HepG2 (cell line): ENCODE results near the gene RANBP3. TPM values are rescaled to one million over a fixed set of nuclear protein-coding genes. Genes with fewer than 3 reads are reported as not detected.

ENCODE experiments used
- FOXP1 ChIP-seq, 2 experiments: fragments of 450-650 bp in 1 of 2; IDR thresholded peaks; 2 replicates each; pipeline ENCODE4 v1.6.1; 2017 to 2018; ENCODE audit warnings: antibody characterized with exemption in 1 of 2
- HOXA5 ChIP-seq: sonication (generic); formaldehyde crosslinking; IDR thresholded peaks from 2 replicates; pipeline ENCODE4 v1.4.0; 2020; ENCODE audit warnings: missing genetic modification reagents
- KDM2A ChIP-seq: sonication (generic); formaldehyde crosslinking; IDR thresholded peaks from 2 replicates; pipeline ENCODE4 v1.4.0; 2020; ENCODE audit warnings: low read depth, missing genetic modification reagents, borderline replicate concordance
- KMT2B ChIP-seq: IDR thresholded peaks from 2 replicates; pipeline ENCODE4 v1.6.1; 2016; ENCODE audit warnings: missing genetic modification reagents, missing compliant biosample characterization
- PHB2 ChIP-seq: fragments of 450-650 bp; IDR thresholded peaks from 2 replicates; pipeline ENCODE4 v1.6.1; 2018; ENCODE audit not compliant: partially characterized antibody
- POLR2AphosphoS2 ChIP-seq: IDR thresholded peaks from 2 replicates; pipeline ENCODE4 v1.6.1; 2011; ENCODE audit warnings: low read depth, low read length, improper control_type of control experiment
- ZBTB25 ChIP-seq: IDR thresholded peaks from 2 replicates; pipeline ENCODE4 v1.6.1; 2018; ENCODE audit warnings: missing genetic modification reagents
- ZFP82 ChIP-seq: sonication (generic); formaldehyde crosslinking; IDR thresholded peaks from 2 replicates; pipeline ENCODE4 v1.5.1; 2020; ENCODE audit warnings: mild to moderate bottlenecking, missing genetic modification reagents, borderline replicate concordance
- ZNF382 ChIP-seq: sonication (generic); formaldehyde crosslinking; IDR thresholded peaks from 2 replicates; pipeline ENCODE4 v1.5.0; 2020; ENCODE audit warnings: missing genetic modification reagents, mild to moderate bottlenecking, borderline replicate concordance
- ZNF720 ChIP-seq: sonication (generic); formaldehyde crosslinking; IDR thresholded peaks from 2 replicates; pipeline ENCODE4 v1.4.0; 2020; ENCODE audit warnings: missing genetic modification reagents
- polyA plus RNA-seq, 8 experiments: library from polyadenylated mRNA; depleted of rRNA in 3 of 8; stranded (reverse) in 7 of 8; unstranded in 1 of 8; fragments of >200 nt; fragmentation: Illumina TruSeq in 4 of 8; extraction: Trizol in 4 of 8; gene quantifications; 2 replicates each; pipeline versions ENCODE4 v1.2.1 to v1.2.3, GENCODE V29; 2011 to 2016; ENCODE audit warnings: low read depth in 4 of 8, missing spikeins in 1 of 8, mixed read lengths in 1 of 8; ENCODE audit not compliant: insufficient read depth in 1 of 8
- total RNA-seq, 5 experiments: library from RNA; depleted of rRNA; stranded (reverse); fragments of >200 nt; fragmentation: Illumina TruSeq; extraction: Trizol; gene quantifications; 2 replicates each; pipeline ENCODE4 v1.2.3, GENCODE V29; 2016; ENCODE audit warnings: low read depth in 1 of 5
- TF ChIP-seq, protein P1 (sequence below): sonication (generic); formaldehyde crosslinking; IDR thresholded peaks from 2 replicates; pipeline ENCODE4 v1.4.0; 2020; ENCODE audit warnings: mild to moderate bottlenecking, missing genetic modification reagents, borderline replicate concordance
- TF ChIP-seq, protein P2 (sequence below): sonication (generic); formaldehyde crosslinking; IDR thresholded peaks from 2 replicates; pipeline ENCODE4 v1.5.0; 2020; ENCODE audit warnings: mild to moderate bottlenecking, missing genetic modification reagents, borderline replicate concordance
- TF ChIP-seq, protein P3 (sequence below): sonication (generic); formaldehyde crosslinking; IDR thresholded peaks from 2 replicates; pipeline ENCODE4 v1.5.0; 2020; ENCODE audit warnings: mild to moderate bottlenecking, missing genetic modification reagents, borderline replicate concordance

The RANBP3 gene
- total and polyA plus RNA-seq, 2 of the 13 experiments (the other 11 are each of a cell fraction or from before 2014, with no cell fraction given): 39.5 to 149 TPM

- TF ChIP-seq, protein P1, sequence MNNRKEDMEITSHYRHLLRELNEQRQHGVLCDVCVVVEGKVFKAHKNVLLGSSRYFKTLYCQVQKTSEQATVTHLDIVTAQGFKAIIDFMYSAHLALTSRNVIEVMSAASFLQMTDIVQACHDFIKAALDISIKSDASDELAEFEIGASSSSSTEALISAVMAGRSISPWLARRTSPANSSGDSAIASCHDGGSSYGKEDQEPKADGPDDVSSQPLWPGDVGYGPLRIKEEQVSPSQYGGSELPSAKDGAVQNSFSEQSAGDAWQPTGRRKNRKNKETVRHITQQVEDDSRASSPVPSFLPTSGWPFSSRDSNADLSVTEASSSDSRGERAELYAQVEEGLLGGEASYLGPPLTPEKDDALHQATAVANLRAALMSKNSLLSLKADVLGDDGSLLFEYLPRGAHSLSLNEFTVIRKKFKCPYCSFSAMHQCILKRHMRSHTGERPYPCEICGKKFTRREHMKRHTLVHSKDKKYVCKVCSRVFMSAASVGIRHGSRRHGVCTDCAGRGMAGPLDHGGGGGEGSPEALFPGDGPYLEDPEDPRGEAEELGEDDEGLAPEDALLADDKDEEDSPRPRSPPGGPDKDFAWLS (CRISPR knock-in tag): no peak
- TF ChIP-seq PHB2 (no peak), HOXA5 (CRISPR knock-in tag) (no peak), ZNF382 (CRISPR knock-in tag) (no peak), FOXP1 (IDR thresholded peaks at IDR 0.05) (no peak), FOXP1 (CRISPR knock-in tag; IDR thresholded peaks at IDR 0.05) (peak; percentile 72), POLR2AphosphoS2 (no peak), ZFP82 (CRISPR knock-in tag) (no peak), ZBTB25 (CRISPR knock-in tag) (peak; percentile 40; the same call in 1 of the 2 replicates), ZNF720 (CRISPR knock-in tag) (no peak), KMT2B (CRISPR knock-in tag) (no peak), KDM2A (peak; percentile 29; the same call in 1 of the 2 replicates)
- TF ChIP-seq, protein P2, sequence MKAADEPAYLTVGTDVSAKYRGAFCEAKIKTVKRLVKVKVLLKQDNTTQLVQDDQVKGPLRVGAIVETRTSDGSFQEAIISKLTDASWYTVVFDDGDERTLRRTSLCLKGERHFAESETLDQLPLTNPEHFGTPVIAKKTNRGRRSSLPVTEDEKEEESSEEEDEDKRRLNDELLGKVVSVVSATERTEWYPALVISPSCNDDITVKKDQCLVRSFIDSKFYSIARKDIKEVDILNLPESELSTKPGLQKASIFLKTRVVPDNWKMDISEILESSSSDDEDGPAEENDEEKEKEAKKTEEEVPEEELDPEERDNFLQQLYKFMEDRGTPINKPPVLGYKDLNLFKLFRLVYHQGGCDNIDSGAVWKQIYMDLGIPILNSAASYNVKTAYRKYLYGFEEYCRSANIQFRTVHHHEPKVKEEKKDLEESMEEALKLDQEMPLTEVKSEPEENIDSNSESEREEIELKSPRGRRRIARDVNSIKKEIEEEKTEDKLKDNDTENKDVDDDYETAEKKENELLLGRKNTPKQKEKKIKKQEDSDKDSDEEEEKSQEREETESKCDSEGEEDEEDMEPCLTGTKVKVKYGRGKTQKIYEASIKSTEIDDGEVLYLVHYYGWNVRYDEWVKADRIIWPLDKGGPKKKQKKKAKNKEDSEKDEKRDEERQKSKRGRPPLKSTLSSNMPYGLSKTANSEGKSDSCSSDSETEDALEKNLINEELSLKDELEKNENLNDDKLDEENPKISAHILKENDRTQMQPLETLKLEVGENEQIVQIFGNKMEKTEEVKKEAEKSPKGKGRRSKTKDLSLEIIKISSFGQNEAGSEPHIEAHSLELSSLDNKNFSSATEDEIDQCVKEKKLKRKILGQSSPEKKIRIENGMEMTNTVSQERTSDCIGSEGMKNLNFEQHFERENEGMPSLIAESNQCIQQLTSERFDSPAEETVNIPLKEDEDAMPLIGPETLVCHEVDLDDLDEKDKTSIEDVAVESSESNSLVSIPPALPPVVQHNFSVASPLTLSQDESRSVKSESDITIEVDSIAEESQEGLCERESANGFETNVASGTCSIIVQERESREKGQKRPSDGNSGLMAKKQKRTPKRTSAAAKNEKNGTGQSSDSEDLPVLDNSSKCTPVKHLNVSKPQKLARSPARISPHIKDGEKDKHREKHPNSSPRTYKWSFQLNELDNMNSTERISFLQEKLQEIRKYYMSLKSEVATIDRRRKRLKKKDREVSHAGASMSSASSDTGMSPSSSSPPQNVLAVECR (CRISPR knock-in tag): peak; percentile 47; the same call in 1 of the 2 replicates
- TF ChIP-seq, protein P3, sequence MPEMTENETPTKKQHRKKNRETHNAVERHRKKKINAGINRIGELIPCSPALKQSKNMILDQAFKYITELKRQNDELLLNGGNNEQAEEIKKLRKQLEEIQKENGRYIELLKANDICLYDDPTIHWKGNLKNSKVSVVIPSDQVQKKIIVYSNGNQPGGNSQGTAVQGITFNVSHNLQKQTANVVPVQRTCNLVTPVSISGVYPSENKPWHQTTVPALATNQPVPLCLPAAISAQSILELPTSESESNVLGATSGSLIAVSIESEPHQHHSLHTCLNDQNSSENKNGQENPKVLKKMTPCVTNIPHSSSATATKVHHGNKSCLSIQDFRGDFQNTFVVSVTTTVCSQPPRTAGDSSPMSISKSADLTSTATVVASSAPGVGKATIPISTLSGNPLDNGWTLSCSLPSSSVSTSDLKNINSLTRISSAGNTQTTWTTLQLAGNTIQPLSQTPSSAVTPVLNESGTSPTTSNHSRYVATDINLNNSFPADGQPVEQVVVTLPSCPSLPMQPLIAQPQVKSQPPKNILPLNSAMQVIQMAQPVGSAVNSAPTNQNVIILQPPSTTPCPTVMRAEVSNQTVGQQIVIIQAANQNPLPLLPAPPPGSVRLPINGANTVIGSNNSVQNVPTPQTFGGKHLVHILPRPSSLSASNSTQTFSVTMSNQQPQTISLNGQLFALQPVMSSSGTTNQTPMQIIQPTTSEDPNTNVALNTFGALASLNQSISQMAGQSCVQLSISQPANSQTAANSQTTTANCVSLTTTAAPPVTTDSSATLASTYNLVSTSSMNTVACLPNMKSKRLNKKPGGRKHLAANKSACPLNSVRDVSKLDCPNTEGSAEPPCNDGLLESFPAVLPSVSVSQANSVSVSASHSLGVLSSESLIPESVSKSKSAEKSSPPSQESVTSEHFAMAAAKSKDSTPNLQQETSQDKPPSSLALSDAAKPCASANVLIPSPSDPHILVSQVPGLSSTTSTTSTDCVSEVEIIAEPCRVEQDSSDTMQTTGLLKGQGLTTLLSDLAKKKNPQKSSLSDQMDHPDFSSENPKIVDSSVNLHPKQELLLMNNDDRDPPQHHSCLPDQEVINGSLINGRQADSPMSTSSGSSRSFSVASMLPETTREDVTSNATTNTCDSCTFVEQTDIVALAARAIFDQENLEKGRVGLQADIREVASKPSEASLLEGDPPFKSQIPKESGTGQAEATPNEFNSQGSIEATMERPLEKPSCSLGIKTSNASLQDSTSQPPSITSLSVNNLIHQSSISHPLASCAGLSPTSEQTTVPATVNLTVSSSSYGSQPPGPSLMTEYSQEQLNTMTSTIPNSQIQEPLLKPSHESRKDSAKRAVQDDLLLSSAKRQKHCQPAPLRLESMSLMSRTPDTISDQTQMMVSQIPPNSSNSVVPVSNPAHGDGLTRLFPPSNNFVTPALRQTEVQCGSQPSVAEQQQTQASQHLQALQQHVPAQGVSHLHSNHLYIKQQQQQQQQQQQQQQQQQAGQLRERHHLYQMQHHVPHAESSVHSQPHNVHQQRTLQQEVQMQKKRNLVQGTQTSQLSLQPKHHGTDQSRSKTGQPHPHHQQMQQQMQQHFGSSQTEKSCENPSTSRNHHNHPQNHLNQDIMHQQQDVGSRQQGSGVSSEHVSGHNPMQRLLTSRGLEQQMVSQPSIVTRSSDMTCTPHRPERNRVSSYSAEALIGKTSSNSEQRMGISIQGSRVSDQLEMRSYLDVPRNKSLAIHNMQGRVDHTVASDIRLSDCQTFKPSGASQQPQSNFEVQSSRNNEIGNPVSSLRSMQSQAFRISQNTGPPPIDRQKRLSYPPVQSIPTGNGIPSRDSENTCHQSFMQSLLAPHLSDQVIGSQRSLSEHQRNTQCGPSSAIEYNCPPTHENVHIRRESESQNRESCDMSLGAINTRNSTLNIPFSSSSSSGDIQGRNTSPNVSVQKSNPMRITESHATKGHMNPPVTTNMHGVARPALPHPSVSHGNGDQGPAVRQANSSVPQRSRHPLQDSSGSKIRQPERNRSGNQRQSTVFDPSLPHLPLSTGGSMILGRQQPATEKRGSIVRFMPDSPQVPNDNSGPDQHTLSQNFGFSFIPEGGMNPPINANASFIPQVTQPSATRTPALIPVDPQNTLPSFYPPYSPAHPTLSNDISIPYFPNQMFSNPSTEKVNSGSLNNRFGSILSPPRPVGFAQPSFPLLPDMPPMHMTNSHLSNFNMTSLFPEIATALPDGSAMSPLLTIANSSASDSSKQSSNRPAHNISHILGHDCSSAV (CRISPR knock-in tag): no peak
These were observed 5.5 kb upstream of the RANBP3 start (continued) for GRCh38 chr19:5983367-5983955.
